Suprapubic skin (tissue), 4 donors: ENCODE measurements around the gene PRR14. TPM values are rescaled to one million over a fixed set of nuclear protein-coding genes. Genes with fewer than 3 reads are reported as not detected.
"Not testable (repeated sequence)": the region's sequence is repeated elsewhere in the genome, so short reads cannot be mapped to it uniquely, and the experiment has no call there.

ENCODE experiments used
- DNase-seq, 2 donors: peaks; one replicate each; pipeline ENCODE4 v3.0.0-alpha.2; 2019; ENCODE audit warnings: low spot score in 2 of 2
- H3K27ac ChIP-seq: fragments of 200-600 bp; sonication (generic); one replicate; pipeline ENCODE4 v1.5.1; 2019
- H3K27me3 ChIP-seq: fragments of 200-600 bp; sonication (generic); one replicate; pipeline ENCODE4 v1.5.1; 2019
- H3K36me3 ChIP-seq: fragments of 200-600 bp; sonication (generic); one replicate; pipeline ENCODE4 v1.5.1; 2019
- H3K4me1 ChIP-seq: fragments of 200-600 bp; sonication (generic); one replicate; pipeline ENCODE4 v1.5.1; 2019
- H3K4me3 ChIP-seq: fragments of 200-600 bp; sonication (generic); one replicate; pipeline ENCODE4 v1.5.1; 2019; ENCODE audit warnings: mild to moderate bottlenecking
- H3K9me3 ChIP-seq: fragments of 200-600 bp; sonication (generic); one replicate; pipeline ENCODE4 v1.5.1; 2019
- EP300 ChIP-seq: sonication (generic); formaldehyde crosslinking; IDR thresholded peaks from one replicate; pipeline ENCODE4 v1.6.1; 2017; ENCODE audit warnings: antibody characterized with exemption
- POLR2A ChIP-seq, 2 donors: fragments of 450-650 bp; IDR thresholded peaks; one replicate each; pipeline ENCODE4 v1.6.1; 2017; ENCODE audit warnings: antibody characterized with exemption in 2 of 2, mild to moderate bottlenecking in 2 of 2, moderate library complexity in 2 of 2
- POLR2AphosphoS5 ChIP-seq, 3 donors: sonication (generic); formaldehyde crosslinking; IDR thresholded peaks; one replicate each; pipeline ENCODE4 v1.6.1; 2017; ENCODE audit warnings: antibody characterized with exemption in 3 of 3
- WGBS: methylation state at CpG from one replicate; pipeline ENCODE4 v1.1.5; 2018; 5-methylcytosine and 5-hydroxymethylcytosine counted together
- total RNA-seq, 4 donors: library from RNA; depleted of rRNA; stranded (reverse); fragments of >200 nt; gene quantifications; one replicate each; pipeline ENCODE4 v1.1.0, GENCODE V29; 2016
- TF ChIP-seq, protein P1 (sequence below), 2 donors: fragments of 200-600 bp in 1 of 2; fragments of 450-650 bp in 1 of 2; sonication (generic) in 1 of 2; IDR thresholded peaks; one replicate each; pipeline ENCODE4 v1.5.1; 2016 to 2019; ENCODE audit warnings: antibody characterized with exemption in 2 of 2, mild to moderate bottlenecking in 1 of 2, moderate library complexity in 1 of 2

Gene PRR14
- total RNA-seq, 4 donors from 2014 or later: 56.7 to 68.8 (median 62.1) TPM

DNA sequence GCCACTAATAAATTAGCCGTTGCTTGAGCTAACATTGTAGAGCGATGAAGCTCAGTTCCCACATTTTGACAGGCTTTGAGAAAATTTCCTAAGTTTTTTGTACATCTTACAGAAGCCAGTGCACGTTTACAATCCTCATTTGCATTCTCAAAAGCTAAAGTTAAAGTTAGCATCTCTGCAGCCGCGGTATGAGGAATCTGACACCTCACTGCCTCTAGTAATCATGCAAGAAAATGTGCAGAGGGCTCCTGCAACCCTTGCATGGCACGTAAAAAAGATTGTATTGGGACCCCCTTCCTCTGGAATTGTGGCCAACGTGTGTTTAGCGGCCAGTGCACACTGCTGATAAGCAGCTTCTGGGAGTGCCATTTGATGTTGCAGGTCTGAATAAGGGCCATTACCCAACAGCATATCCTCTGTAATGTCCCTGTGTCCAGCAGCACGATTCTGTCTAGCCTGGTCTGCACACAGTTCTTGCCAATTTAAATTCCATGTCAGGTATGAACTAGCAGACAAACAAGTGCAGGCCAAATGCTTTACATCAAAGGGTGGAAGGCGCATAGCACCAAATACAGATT is 28.2 kb upstream of the PRR14 start:
- TF ChIP-seq POLR2A (IDR thresholded peaks at IDR 0.05) (no peak), POLR2AphosphoS5 (IDR thresholded peaks at IDR 0.05) (no peak), EP300 (no peak)
- TF ChIP-seq, protein P1, sequence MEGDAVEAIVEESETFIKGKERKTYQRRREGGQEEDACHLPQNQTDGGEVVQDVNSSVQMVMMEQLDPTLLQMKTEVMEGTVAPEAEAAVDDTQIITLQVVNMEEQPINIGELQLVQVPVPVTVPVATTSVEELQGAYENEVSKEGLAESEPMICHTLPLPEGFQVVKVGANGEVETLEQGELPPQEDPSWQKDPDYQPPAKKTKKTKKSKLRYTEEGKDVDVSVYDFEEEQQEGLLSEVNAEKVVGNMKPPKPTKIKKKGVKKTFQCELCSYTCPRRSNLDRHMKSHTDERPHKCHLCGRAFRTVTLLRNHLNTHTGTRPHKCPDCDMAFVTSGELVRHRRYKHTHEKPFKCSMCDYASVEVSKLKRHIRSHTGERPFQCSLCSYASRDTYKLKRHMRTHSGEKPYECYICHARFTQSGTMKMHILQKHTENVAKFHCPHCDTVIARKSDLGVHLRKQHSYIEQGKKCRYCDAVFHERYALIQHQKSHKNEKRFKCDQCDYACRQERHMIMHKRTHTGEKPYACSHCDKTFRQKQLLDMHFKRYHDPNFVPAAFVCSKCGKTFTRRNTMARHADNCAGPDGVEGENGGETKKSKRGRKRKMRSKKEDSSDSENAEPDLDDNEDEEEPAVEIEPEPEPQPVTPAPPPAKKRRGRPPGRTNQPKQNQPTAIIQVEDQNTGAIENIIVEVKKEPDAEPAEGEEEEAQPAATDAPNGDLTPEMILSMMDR (IDR thresholded peaks at IDR 0.05): no peak
- H3K4me3 ChIP-seq: no peak overlapping the region

DNA sequence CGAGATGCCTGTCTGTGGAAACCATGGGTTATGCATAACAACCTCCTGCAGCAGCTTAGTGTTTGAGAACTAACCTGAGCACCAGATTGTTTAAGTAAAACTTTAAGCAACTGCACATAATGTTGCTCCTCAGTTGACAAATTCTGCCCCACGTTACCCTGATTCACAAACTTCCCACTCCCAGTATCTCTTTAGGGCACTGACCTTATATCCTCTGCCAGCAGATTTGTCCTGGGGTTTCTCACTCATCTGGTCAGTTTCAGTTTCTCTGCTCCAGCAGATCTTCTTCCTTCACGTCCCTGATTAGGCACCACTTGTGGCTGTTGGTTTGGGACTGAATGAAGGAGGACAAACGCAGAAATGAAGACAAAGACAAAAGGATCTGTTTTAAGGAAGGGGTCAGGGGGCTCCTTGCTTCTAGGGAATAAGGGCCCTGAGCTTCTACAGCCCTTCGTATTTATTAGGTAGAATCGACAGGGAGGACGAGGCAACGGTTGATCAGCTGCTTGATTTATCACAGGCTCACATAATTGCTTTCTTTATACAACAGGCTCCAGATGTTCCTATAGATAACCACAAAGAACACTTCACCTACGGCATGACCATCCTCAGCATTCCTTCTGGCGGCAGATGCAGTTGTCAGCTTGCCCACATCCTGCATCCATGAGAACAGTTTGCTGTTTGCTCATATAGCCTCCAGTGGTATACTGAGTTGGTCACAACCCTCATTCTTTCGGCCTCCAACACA is 27.1 kb upstream of the PRR14 start:
- no peak overlapping the region for H3K4me3 ChIP-seq
- no peaks in the 10 kb centered on the region for H3K27me3 ChIP-seq
- H3K36me3 ChIP-seq: no peaks in the 10 kb centered on the region
- no peak overlapping the region for H3K27ac ChIP-seq
- peaks cover 12% of the 10 kb centered on the region for H3K4me1 ChIP-seq
- WGBS: 81% methylated on average over 11 of the region's 11 CpGs
- TF ChIP-seq, protein P1 (IDR thresholded peaks at IDR 0.05): no peak
- TF ChIP-seq EP300: no peak
- no peak for TF ChIP-seq POLR2A (IDR thresholded peaks at IDR 0.05)
- TF ChIP-seq POLR2AphosphoS5 (IDR thresholded peaks at IDR 0.05): no peak
- no peaks in the 10 kb centered on the region for H3K9me3 ChIP-seq
- DNase-seq: no peak

More for the DNA sequence above, 28.2 kb upstream of the PRR14 start:
- Histone ChIP-seq H3K36me3 (no peaks in the 10 kb centered on the region), H3K27me3 (no peaks in the 10 kb centered on the region), H3K4me1 (peaks cover 8% of the 10 kb centered on the region), H3K27ac (no peak overlapping the region), H3K9me3 (no peaks in the 10 kb centered on the region)
- DNase-seq: no peak
- 63% methylated on average over 10 of the region's 10 CpGs for WGBS

DNA sequence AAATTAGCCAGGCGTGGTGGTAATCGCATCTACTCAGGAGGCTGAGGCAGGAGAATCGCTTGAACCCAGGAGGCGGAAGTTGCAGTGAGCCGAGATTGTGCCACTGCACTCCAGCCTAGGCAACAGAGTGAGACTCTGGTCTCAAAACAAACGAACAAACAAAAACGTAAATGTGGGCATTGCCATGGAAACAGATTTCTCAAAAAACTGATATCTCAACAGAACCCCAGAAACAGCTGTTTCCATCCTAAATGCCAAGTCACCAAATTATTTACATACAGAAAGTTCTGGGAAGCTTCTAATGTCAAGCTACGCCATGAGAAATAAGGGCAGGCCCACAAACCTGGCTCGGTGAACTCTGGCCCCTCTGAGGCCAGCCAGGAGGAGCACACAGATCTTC is 24.5 kb upstream of the PRR14 start:
- Histone ChIP-seq H3K4me1 (peaks cover 4% of the 10 kb centered on the region), H3K36me3 (no peaks in the 10 kb centered on the region), H3K27ac (no peak overlapping the region), H3K4me3 (no peak overlapping the region), H3K9me3 (no peaks in the 10 kb centered on the region), H3K27me3 (no peaks in the 10 kb centered on the region)
- WGBS: 93% methylated on average over 9 of the region's 9 CpGs
- TF ChIP-seq POLR2AphosphoS5 (IDR thresholded peaks at IDR 0.05) (no peak), EP300 (no peak), POLR2A (IDR thresholded peaks at IDR 0.05) (no peak)
- TF ChIP-seq, protein P1 (IDR thresholded peaks at IDR 0.05): no peak
- no peak for DNase-seq

DNA sequence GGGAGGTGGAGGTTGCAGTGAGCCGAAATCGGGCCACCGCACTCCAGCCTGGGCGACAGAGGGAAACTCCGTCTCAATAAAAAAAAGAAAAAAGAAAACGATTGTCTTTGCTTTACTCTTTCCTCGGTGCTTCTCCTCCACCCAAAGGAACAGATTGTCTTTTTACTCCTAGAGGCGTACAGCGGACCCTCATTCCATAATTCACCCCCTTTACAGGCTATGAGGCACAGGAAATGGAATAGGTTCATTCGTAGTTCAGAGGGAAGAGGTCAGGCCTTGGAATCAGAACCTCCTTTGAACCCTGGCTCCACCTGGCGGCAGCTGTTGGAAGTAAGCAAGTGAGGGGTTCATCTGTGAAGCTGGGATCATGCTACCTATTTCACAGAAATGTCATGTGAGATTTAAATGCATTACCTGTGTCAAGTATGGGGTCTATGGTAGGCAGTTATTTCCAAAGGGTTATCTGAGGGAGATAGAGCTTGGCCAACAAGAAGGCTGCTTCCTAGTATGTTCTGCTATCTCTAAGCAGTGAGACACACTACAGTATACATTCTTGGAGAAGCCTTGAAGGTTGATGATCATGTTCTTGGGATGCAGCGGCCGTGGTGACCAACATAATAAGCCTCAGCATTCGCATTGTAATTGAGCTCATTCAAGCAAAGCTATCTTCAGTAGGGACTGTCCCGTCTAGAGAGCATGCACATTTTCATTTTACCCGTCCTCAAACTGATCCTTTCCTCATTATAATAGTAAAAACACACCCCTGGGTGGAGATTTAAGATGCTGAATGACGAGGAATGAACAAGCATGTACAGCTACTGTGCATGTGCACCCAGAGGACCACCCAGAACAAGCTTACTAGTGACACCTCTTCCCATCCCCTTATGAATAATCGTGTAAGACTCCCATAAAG is 21.9 kb upstream of the PRR14 start:
- Histone ChIP-seq H3K27me3 (no peaks in the 10 kb centered on the region), H3K4me3 (no peak overlapping the region), H3K9me3 (no peaks in the 10 kb centered on the region), H3K36me3 (no peaks in the 10 kb centered on the region), H3K4me1 (peaks cover 8% of the 10 kb centered on the region), H3K27ac (no peak overlapping the region)
- WGBS: 35% methylated on average over 18 of the region's 18 CpGs
- TF ChIP-seq, protein P1 (IDR thresholded peaks at IDR 0.05): peak; percentile 85 to 88
- no peak for TF ChIP-seq POLR2AphosphoS5 (IDR thresholded peaks at IDR 0.05)
- peak; percentile 90 to 91 for DNase-seq

DNA sequence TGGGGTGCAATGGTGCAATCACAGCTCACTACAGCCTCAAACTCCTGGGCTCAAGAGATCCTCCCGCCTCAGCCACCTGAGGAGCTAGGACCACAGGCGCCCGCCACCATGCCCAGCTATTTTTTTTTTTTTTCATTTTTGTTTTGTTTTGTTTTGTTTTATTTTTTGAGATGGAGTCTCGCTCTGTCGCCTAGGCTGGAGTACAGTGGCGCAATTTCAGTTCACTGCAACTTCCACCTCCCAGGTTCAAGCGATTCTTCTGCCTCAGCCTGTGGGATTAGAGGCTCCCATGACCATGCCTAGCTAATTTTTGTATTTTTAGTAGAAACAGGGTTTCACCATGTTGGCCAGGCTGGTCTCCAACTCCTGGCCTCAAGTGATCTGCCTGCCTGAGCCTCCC is 18.3 kb upstream of the PRR14 start:
- not testable (repeated sequence) for DNase-seq, H3K36me3 ChIP-seq, H3K27ac ChIP-seq, H3K4me3 ChIP-seq, H3K27me3 ChIP-seq, H3K9me3 ChIP-seq
- peaks cover 21% of the 10 kb centered on the region for H3K4me1 ChIP-seq
- WGBS: 97% methylated on average over 7 of the region's 7 CpGs
